B cell (primary cell): ENCODE measurements around the gene ORAI1.

ENCODE experiments used
- EZH2 ChIP-seq: IDR thresholded peaks from 2 replicates; pipeline ENCODE4 v1.6.1; 2012; ENCODE audit warnings: borderline replicate concordance, low read depth, mild to moderate bottlenecking, moderate library complexity, low read length; ENCODE audit not compliant: insufficient read depth, poor library complexity, severe bottlenecking
- TF ChIP-seq, protein P1 (sequence below): fragments of 200-600 bp; IDR thresholded peaks from one replicate; pipeline ENCODE4 v1.8.0; 2022; ENCODE audit warnings: antibody characterized with exemption, mild to moderate bottlenecking

DNA sequence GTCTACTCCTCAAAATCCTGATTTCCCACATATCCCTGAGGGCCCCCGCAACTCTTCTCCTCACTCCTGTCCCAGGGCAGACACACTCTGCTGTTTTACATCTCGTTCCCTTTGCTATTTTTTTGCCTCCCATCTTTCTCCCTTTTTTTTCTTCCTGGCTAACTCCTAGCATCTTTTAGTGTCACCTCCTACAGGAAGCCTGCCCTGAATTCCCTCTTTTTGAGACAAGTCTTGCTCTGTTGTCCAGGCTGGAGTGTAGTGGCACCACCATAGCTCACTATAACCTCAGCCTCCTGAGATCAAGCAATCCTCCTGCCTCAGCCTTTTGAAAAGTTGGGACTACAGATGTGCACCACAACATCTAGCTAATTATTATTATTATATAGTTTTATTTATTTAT, 29.8 kb downstream of the ORAI1 start:
- TF ChIP-seq, protein P1, sequence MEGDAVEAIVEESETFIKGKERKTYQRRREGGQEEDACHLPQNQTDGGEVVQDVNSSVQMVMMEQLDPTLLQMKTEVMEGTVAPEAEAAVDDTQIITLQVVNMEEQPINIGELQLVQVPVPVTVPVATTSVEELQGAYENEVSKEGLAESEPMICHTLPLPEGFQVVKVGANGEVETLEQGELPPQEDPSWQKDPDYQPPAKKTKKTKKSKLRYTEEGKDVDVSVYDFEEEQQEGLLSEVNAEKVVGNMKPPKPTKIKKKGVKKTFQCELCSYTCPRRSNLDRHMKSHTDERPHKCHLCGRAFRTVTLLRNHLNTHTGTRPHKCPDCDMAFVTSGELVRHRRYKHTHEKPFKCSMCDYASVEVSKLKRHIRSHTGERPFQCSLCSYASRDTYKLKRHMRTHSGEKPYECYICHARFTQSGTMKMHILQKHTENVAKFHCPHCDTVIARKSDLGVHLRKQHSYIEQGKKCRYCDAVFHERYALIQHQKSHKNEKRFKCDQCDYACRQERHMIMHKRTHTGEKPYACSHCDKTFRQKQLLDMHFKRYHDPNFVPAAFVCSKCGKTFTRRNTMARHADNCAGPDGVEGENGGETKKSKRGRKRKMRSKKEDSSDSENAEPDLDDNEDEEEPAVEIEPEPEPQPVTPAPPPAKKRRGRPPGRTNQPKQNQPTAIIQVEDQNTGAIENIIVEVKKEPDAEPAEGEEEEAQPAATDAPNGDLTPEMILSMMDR = no peak
- TF ChIP-seq EZH2 = no peak
